GM20431 (cell line): Measurements from ENCODE around the gene TTC13.

Source experiments
- in situ Hi-C: fragments of 300-500 bp; cut with MseI, MboI; formaldehyde crosslinking; loops from one replicate; pipeline ENCODE4 v1.15.0; 2020; ENCODE audit warnings: low sequenced_read_pairs; ENCODE audit not compliant: unreplicated experiment

Gene TTC13

GRCh38 chr1:230861489-230861888 lies 117.2 kb downstream of the TTC13 start:
- in situ Hi-C loops: no loop called here

DNA sequence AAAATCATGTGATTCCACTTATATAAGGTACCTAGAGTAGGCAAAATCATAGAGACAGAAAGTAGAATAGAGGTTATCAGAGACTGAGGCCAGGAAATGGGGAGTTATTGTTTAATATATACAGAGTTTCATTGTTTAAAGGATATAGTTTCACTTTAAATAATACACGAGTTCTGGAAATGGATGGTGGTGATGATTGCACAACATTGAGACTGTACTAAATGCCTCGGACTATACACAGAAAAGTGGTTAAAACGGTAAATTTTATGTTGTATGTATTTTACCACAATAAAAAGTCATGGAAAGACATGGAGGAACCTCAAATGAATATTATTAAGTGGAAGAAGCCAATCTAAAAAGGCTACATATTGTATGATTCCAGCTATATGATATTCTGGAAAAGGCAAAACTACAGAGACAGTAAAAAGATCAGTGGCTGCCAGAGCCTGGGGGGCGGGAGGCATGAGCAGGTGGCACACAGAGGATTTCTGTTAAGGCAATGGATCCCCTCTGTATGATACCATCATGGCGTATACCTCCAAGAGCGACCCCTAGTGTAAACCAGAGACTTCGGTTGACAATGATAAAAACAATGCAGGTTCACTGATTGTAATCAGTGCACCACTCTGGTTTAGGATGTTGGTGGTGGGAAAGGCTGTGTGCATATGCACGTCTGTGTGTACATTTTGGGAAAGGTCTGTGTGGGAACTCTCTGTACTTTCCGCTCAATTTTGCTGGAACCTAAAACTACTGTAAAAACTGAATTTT lies 117.9 kb downstream of the TTC13 start:
- in situ Hi-C loops: no loop called here

GRCh38 chr1:230858918-230859729 lies 119.5 kb downstream of the TTC13 start:
- in situ Hi-C loops: no loop called here

- in situ Hi-C loops: no loop called here
Measured at GRCh38 chr1:230858236-230858820, 120.3 kb downstream of the TTC13 start.

DNA sequence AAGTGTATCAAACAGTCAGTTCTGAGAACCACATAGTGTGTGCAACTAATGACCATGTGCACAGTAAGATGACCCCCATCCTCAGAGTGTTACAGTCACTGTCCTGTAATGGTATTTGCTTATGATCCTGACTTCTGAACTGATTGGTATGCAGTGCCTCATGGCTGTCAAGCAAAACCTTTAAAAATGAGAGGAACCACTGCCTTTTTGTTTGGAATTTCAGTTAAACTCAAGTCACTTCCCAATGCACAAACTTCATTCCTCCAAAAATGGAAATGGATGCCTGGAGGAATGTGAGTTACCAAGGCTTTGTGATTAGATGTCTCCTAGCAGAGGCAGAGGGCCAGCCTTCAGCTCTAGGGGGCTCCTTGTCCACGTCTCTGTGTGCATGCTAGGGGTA lies 120.8 kb downstream of the TTC13 start:
- in situ Hi-C loops: no loop called here

DNA sequence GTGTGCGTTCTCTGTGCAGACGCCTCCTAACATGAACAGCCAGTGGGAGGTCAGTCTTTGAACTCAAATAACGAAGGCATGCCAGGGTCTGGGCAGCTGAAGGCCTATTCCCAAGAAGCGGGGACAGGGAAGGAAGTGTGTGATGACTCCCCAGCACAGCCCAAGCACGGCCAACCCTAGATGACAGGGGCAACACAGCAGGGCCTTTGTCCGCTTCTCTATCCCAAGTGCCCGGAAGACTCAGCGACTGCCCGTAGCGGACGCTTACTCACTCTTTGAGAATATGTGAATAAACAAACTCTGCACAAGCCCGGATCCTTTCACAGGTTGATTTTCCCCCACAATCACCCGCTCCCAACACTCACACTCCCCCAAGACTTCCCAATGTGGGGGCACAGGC lies 121.6 kb downstream of the TTC13 start:
- in situ Hi-C loops: no loop called here
